Neural cell (in vitro differentiated cells): ENCODE data around the gene LRRC8D.

Experiments used
- CTCF ChIP-seq: fragments of 450-650 bp; IDR thresholded peaks from 2 replicates; pipeline ENCODE4 v1.5.1; 2014; ENCODE audit warnings: antibody characterized with exemption, mild to moderate bottlenecking, moderate library complexity; ENCODE audit not compliant: poor library complexity, severe bottlenecking
- TAF1 ChIP-seq: IDR thresholded peaks from 2 replicates; pipeline ENCODE4 v1.6.1; 2012; ENCODE audit warnings: low read depth
- TF ChIP-seq, protein P1 (sequence below): IDR thresholded peaks from 2 replicates; pipeline ENCODE4 v1.6.1; 2012; ENCODE audit warnings: borderline replicate concordance

DNA sequence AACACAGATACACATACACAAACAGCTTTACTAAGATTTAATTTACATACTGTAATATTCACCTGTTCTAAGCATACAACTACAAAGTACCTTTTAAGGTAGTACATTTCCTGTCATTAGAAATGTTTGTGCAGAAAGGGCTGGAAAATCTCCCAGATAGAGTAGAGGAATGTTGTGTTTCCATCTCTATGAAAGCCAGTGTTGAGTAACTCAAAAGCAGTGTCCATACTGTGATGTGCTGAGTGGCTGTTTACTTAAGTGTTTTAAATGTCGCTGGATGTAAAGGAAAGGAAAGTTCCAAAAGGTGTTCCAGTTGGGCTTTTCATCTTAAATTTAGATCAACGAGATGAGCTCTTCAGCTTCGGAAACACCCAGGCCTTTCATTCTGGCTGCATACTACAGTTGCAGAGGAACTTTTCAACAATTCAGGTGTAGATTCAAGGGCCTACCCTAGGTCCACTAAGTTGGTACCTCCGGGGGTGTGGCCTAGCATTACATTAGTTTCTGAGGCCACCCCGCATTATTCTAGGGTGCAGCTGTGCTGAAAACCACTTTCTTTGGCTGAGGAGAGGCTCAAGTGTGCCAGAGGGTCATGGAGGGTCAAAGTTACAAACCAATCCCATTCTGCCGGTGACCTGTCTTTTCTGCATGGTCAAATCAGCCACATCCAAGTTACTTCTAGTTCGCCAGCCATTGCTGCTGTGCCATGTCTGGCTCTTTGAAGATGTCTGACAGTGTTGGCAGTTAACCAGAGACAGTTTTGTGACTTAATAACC, 78.1 kb downstream of the LRRC8D start:
- TF ChIP-seq CTCF (no peak), TAF1 (no peak)
- TF ChIP-seq, protein P1, sequence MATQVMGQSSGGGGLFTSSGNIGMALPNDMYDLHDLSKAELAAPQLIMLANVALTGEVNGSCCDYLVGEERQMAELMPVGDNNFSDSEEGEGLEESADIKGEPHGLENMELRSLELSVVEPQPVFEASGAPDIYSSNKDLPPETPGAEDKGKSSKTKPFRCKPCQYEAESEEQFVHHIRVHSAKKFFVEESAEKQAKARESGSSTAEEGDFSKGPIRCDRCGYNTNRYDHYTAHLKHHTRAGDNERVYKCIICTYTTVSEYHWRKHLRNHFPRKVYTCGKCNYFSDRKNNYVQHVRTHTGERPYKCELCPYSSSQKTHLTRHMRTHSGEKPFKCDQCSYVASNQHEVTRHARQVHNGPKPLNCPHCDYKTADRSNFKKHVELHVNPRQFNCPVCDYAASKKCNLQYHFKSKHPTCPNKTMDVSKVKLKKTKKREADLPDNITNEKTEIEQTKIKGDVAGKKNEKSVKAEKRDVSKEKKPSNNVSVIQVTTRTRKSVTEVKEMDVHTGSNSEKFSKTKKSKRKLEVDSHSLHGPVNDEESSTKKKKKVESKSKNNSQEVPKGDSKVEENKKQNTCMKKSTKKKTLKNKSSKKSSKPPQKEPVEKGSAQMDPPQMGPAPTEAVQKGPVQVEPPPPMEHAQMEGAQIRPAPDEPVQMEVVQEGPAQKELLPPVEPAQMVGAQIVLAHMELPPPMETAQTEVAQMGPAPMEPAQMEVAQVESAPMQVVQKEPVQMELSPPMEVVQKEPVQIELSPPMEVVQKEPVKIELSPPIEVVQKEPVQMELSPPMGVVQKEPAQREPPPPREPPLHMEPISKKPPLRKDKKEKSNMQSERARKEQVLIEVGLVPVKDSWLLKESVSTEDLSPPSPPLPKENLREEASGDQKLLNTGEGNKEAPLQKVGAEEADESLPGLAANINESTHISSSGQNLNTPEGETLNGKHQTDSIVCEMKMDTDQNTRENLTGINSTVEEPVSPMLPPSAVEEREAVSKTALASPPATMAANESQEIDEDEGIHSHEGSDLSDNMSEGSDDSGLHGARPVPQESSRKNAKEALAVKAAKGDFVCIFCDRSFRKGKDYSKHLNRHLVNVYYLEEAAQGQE, result no peak
